ENCODE measurements around the gene KANTR. TPM values are rescaled to one million over a fixed set of nuclear protein-coding genes. Genes with fewer than 3 reads are reported as not detected.

The KANTR gene
- total RNA-seq, 1 experiment from 2014 or later, result 6.8 TPM

DNA sequence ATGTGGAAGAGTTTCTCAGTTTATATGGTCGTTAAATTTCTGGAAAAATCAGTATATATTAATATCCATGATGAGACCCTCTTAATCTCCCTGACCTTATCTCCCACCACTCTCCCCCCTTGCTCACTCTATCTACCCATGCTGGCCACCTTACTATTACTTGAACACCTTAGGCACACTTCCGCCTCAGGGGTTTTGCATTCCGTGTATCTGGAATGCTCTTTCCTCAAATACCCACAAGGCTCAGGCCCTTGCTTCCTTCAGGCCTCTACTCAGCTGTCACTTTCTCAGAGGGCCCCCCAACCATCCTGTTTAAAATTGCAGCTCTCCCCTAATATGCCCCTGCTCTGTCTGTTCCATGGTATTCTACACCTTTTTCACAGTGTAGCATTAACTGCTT is 1.9 kb downstream of the KANTR start:
- intact Hi-C loops (cut with micrococcal nuclease; ENCODE audit: unreplicated experiment), result no loop called here
- no peak overlapping the region for H3K4me3 ChIP-seq (ENCODE audit: low read depth in 2 of 2, low read length in 2 of 2)
- H3K4me1 ChIP-seq (ENCODE audit: control insufficient read depth, insufficient read depth, low read length), result peaks cover 6% of the 10 kb centered on the region; the same call in 1 of the 2 replicates
- ATAC-seq (no peak), DNase-seq (ENCODE audit: low read depth, low spot score) (no peak)
- H3K36me3 ChIP-seq (ENCODE audit: control insufficient read depth, insufficient read depth, low read length), result no peaks in the 10 kb centered on the region; the same call in 1 of the 2 replicates
- ChIA-PET CTCF (no interaction called here), POLR2A (no interaction called here)
- in situ Hi-C loops (cut with HindIII; ENCODE audit: low pct_unique_long_range_greater_than_20kb, low sequenced_read_pairs), result no loop called here
- H3K9me3 ChIP-seq (ENCODE audit: control insufficient read depth, insufficient read depth, low read depth, low read length), result no peaks in the 10 kb centered on the region
- H3K27me3 ChIP-seq (ENCODE audit: control insufficient read depth, insufficient read depth, low read length), result no peaks in the 10 kb centered on the region
- H3K27ac ChIP-seq (ENCODE audit: low read length), result no peak overlapping the region
- TF ChIP-seq TCF7L2 (IDR thresholded peaks at IDR 0.05; ENCODE audit: low read depth, low read length), result no peak
- no peak for TF ChIP-seq POLR2AphosphoS5 (IDR thresholded peaks at IDR 0.05; ENCODE audit: low read depth, low read length)
- TF ChIP-seq, protein P1, sequence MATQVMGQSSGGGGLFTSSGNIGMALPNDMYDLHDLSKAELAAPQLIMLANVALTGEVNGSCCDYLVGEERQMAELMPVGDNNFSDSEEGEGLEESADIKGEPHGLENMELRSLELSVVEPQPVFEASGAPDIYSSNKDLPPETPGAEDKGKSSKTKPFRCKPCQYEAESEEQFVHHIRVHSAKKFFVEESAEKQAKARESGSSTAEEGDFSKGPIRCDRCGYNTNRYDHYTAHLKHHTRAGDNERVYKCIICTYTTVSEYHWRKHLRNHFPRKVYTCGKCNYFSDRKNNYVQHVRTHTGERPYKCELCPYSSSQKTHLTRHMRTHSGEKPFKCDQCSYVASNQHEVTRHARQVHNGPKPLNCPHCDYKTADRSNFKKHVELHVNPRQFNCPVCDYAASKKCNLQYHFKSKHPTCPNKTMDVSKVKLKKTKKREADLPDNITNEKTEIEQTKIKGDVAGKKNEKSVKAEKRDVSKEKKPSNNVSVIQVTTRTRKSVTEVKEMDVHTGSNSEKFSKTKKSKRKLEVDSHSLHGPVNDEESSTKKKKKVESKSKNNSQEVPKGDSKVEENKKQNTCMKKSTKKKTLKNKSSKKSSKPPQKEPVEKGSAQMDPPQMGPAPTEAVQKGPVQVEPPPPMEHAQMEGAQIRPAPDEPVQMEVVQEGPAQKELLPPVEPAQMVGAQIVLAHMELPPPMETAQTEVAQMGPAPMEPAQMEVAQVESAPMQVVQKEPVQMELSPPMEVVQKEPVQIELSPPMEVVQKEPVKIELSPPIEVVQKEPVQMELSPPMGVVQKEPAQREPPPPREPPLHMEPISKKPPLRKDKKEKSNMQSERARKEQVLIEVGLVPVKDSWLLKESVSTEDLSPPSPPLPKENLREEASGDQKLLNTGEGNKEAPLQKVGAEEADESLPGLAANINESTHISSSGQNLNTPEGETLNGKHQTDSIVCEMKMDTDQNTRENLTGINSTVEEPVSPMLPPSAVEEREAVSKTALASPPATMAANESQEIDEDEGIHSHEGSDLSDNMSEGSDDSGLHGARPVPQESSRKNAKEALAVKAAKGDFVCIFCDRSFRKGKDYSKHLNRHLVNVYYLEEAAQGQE (IDR thresholded peaks at IDR 0.05; ENCODE audit: insufficient read depth in 1 of 2, low read depth in 2 of 2, low read length in 1 of 2), result no peak
- TF ChIP-seq, protein P2, sequence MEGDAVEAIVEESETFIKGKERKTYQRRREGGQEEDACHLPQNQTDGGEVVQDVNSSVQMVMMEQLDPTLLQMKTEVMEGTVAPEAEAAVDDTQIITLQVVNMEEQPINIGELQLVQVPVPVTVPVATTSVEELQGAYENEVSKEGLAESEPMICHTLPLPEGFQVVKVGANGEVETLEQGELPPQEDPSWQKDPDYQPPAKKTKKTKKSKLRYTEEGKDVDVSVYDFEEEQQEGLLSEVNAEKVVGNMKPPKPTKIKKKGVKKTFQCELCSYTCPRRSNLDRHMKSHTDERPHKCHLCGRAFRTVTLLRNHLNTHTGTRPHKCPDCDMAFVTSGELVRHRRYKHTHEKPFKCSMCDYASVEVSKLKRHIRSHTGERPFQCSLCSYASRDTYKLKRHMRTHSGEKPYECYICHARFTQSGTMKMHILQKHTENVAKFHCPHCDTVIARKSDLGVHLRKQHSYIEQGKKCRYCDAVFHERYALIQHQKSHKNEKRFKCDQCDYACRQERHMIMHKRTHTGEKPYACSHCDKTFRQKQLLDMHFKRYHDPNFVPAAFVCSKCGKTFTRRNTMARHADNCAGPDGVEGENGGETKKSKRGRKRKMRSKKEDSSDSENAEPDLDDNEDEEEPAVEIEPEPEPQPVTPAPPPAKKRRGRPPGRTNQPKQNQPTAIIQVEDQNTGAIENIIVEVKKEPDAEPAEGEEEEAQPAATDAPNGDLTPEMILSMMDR (IDR thresholded peaks at IDR 0.05), result no peak
- TF ChIP-seq SIN3A (IDR thresholded peaks at IDR 0.05; ENCODE audit: borderline replicate concordance, insufficient read depth, low read depth, low read length), result no peak
- TSS peak; percentile 66 for BruUV-seq (replicated peaks)

DNA sequence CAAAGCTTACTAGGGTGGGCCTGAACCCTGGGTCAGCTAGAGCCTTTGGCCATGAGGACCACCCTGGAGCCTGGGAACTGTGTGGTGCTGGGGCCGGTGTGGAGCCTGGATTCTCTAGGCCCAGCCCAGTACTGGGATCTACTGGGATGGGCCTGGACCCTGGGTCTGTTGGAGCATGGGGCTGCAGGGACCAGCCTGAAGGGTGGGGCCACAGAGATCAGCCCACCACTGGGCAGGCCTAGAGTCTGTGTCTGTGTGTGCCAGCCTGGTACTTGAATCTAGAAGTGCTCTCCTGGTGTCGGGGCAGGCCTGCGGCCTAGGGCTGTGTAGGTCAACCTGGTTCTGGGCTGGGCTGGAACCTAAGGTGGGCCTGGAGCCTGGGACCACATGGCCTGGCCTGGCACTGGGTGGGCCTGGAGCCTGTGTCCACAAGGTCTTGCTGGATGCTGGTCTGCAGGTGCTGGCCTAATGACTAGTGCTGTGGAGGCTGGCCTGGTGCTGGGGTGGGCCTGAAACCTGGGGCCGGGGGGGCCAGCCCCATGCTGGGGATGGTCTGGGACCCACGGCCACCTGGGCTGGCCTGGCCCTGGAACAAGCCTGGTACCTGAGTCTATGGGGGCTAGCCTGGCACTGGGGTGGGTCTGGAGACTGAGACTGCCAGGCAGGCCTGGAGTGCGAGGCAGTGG is 21.1 kb downstream of the KANTR start:
- Histone ChIP-seq H3K4me1 (ENCODE audit: control insufficient read depth, insufficient read depth, low read length) (peaks cover 6% of the 10 kb centered on the region; the same call in 1 of the 2 replicates), H3K27me3 (ENCODE audit: control insufficient read depth, insufficient read depth, low read length) (no peaks in the 10 kb centered on the region), H3K4me3 (ENCODE audit: low read depth in 2 of 2, low read length in 2 of 2) (no peak overlapping the region), H3K36me3 (ENCODE audit: control insufficient read depth, insufficient read depth, low read length) (no peaks in the 10 kb centered on the region), H3K9me3 (ENCODE audit: control insufficient read depth, insufficient read depth, low read depth, low read length) (no peaks in the 10 kb centered on the region), H3K27ac (ENCODE audit: low read length) (peak overlapping the region; percentile 70; the same call in 1 of the 2 replicates)
- ChIA-PET POLR2A (no interaction called here), CTCF (no interaction called here)
- intact Hi-C loops (cut with micrococcal nuclease; ENCODE audit: unreplicated experiment) (no loop called here), in situ Hi-C loops (cut with HindIII; ENCODE audit: low pct_unique_long_range_greater_than_20kb, low sequenced_read_pairs) (no loop called here)
- BruUV-seq (replicated peaks), result no TSS peak
- TF ChIP-seq SIN3A (IDR thresholded peaks at IDR 0.05; ENCODE audit: borderline replicate concordance, insufficient read depth, low read depth, low read length), result no peak
- no peak for TF ChIP-seq TCF7L2 (IDR thresholded peaks at IDR 0.05; ENCODE audit: low read depth, low read length)
- TF ChIP-seq, protein P2 (IDR thresholded peaks at IDR 0.05), result no peak
- TF ChIP-seq POLR2AphosphoS5 (IDR thresholded peaks at IDR 0.05; ENCODE audit: low read depth, low read length), result no peak
- TF ChIP-seq, protein P1 (IDR thresholded peaks at IDR 0.05; ENCODE audit: insufficient read depth in 1 of 2, low read depth in 2 of 2, low read length in 1 of 2), result no peak
- ATAC-seq (no peak), DNase-seq (ENCODE audit: low read depth, low spot score) (no peak)
